Panc1 (cell line): Measurements from ENCODE around the gene STPG4. TPM values are rescaled to one million over a fixed set of nuclear protein-coding genes. Genes with fewer than 3 reads are reported as not detected.
"Not testable (repeated sequence)": the region's sequence is repeated elsewhere in the genome, so short reads cannot be mapped to it uniquely, and the experiment has no call there.

Experiments
- ATAC-seq: fragments of 200-7000 bp; cut with Tn5 transposase; 2 replicates; pipeline ENCODE4 v1.9.1; 2020; ENCODE audit warnings: mild to moderate bottlenecking, moderate library complexity
- BruUV-seq: library from RNA; stranded (reverse); fragments of 400-500 nt; replicated peaks from 2 replicates; lab custom pipeline; 2021; lab: Mats Ljungman, UMichigan
- CTCF ChIA-PET: fragments of 300-600 bp; sonication (Branson Sonifier 250); formaldehyde crosslinking; loops from one replicate; lab custom pipeline; 2022; ENCODE audit warnings: antibody characterized with exemption; lab: Charles Lee
- POLR2A ChIA-PET: fragments of 300-600 bp; sonication (Branson Sonifier 250); formaldehyde crosslinking; loops from one replicate; lab custom pipeline; 2022; ENCODE audit warnings: antibody characterized with exemption; lab: Charles Lee
- DNase-seq: peaks from one replicate; pipeline ENCODE4 v3.0.0-alpha.2; 2010; ENCODE audit warnings: low read depth, low spot score
- H3K27ac ChIP-seq: 2 replicates; pipeline ENCODE4 v1.5.1; 2011; ENCODE audit warnings: mild to moderate bottlenecking, low read length, inconsistent platforms
- H3K27me3 ChIP-seq: fragments of 200-500 bp; sonication (Bioruptor generic); 2 replicates; pipeline ENCODE4 v1.6.0; 2014; ENCODE audit warnings: low read length, inconsistent platforms; ENCODE audit not compliant: control insufficient read depth, insufficient read depth
- H3K36me3 ChIP-seq: fragments of 200-500 bp; sonication (Bioruptor generic); 2 replicates; pipeline ENCODE4 v1.5.1; 2014; ENCODE audit warnings: inconsistent platforms, mild to moderate bottlenecking, low read length, moderate library complexity; ENCODE audit not compliant: control insufficient read depth, insufficient read depth
- H3K4me1 ChIP-seq: 2 replicates; pipeline ENCODE4 v1.5.1; 2011; ENCODE audit warnings: inconsistent platforms, mild to moderate bottlenecking, low read length, moderate library complexity; ENCODE audit not compliant: control insufficient read depth, insufficient read depth
- H3K4me3 ChIP-seq, 2 experiments: 2 replicates each; pipeline ENCODE4 v1.5.1; 2011 to 2012; ENCODE audit warnings: low read depth in 2 of 2, low read length in 2 of 2, mild to moderate bottlenecking in 2 of 2, inconsistent platforms in 1 of 2, moderate library complexity in 1 of 2
- H3K9me3 ChIP-seq: fragments of 200-500 bp; sonication (Bioruptor generic); 2 replicates; pipeline ENCODE4 v1.5.1; 2014; ENCODE audit warnings: low read depth, mild to moderate bottlenecking, inconsistent platforms, low read length, moderate library complexity; ENCODE audit not compliant: control insufficient read depth, insufficient read depth
- POLR2AphosphoS5 ChIP-seq: IDR thresholded peaks from 2 replicates; pipeline ENCODE4 v1.6.1; 2012; ENCODE audit warnings: mild to moderate bottlenecking, low read depth, low read length, moderate library complexity
- SIN3A ChIP-seq: IDR thresholded peaks from 2 replicates; pipeline ENCODE4 v1.6.1; 2012; ENCODE audit warnings: low read depth, mild to moderate bottlenecking, low read length, moderate library complexity, borderline replicate concordance; ENCODE audit not compliant: insufficient read depth
- TCF7L2 ChIP-seq: IDR thresholded peaks from 2 replicates; pipeline ENCODE4 v1.6.1; 2011; ENCODE audit warnings: mild to moderate bottlenecking, low read depth, low read length, inconsistent platforms
- in situ Hi-C: cut with HindIII; loops from 2 replicates; pipeline ENCODE4 v1.10.0; 2016; ENCODE audit warnings: low sequenced_read_pairs, low pct_unique_long_range_greater_than_20kb
- intact Hi-C: fragments of 100-400 bp; cut with micrococcal nuclease; formaldehyde crosslinking; loops from one replicate; pipeline ENCODE4 v1.10.0; 2022; ENCODE audit not compliant: unreplicated experiment
- total RNA-seq: library from RNA; stranded (reverse); gene quantifications from one replicate; pipeline ENCODE4 v1.2.1, GENCODE V29; 2021; ENCODE audit not compliant: unreplicated experiment
- TF ChIP-seq, protein P1 (sequence below), 2 experiments: IDR thresholded peaks; 2 replicates each; pipeline ENCODE4 v1.6.1; 2011 to 2012; ENCODE audit warnings: low read depth in 2 of 2, control low read depth in 1 of 2, low read length in 1 of 2, mild to moderate bottlenecking in 1 of 2, moderate library complexity in 1 of 2; ENCODE audit not compliant: insufficient read depth in 1 of 2
- TF ChIP-seq, protein P2 (sequence below): fragments of 450-650 bp; IDR thresholded peaks from 2 replicates; pipeline ENCODE4 v1.5.1; 2017; ENCODE audit warnings: mild to moderate bottlenecking

The STPG4 gene
- total RNA-seq, 1 experiment from 2014 or later = 0.36 TPM

DNA sequence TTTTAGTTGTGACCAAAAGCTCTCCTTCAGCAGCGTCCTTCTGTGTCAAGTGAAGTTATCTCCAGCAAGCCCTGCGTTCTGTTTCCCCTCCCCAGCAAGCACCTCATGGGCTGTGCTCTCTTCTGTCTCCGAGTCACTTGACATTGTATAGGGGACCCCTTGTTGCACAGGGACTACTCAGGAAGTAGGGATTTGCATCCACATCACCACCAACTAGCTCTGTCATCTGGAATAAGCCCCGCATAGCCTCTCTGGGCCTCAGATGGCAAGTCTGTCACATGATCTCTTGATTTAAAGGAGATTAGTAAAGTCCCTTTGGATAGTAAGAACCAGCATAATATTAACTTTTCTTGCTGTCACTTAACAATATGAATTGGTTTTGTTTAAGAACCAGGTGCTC lies 32.0 kb upstream of the STPG4 start:
- peaks cover 35% of the 10 kb centered on the region for H3K4me1 ChIP-seq
- H3K36me3 ChIP-seq = no peaks in the 10 kb centered on the region
- no TSS peak for BruUV-seq
- ATAC-seq = no peak
- H3K27me3 ChIP-seq = no peaks in the 10 kb centered on the region
- H3K4me3 ChIP-seq = no peak overlapping the region
- CTCF ChIA-PET = no interaction called here
- intact Hi-C loops = no loop called here
- DNase-seq = no peak
- TF ChIP-seq SIN3A (no peak), TCF7L2 (no peak), POLR2AphosphoS5 (no peak)
- TF ChIP-seq, protein P1, sequence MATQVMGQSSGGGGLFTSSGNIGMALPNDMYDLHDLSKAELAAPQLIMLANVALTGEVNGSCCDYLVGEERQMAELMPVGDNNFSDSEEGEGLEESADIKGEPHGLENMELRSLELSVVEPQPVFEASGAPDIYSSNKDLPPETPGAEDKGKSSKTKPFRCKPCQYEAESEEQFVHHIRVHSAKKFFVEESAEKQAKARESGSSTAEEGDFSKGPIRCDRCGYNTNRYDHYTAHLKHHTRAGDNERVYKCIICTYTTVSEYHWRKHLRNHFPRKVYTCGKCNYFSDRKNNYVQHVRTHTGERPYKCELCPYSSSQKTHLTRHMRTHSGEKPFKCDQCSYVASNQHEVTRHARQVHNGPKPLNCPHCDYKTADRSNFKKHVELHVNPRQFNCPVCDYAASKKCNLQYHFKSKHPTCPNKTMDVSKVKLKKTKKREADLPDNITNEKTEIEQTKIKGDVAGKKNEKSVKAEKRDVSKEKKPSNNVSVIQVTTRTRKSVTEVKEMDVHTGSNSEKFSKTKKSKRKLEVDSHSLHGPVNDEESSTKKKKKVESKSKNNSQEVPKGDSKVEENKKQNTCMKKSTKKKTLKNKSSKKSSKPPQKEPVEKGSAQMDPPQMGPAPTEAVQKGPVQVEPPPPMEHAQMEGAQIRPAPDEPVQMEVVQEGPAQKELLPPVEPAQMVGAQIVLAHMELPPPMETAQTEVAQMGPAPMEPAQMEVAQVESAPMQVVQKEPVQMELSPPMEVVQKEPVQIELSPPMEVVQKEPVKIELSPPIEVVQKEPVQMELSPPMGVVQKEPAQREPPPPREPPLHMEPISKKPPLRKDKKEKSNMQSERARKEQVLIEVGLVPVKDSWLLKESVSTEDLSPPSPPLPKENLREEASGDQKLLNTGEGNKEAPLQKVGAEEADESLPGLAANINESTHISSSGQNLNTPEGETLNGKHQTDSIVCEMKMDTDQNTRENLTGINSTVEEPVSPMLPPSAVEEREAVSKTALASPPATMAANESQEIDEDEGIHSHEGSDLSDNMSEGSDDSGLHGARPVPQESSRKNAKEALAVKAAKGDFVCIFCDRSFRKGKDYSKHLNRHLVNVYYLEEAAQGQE (IDR thresholded peaks at IDR 0.05; ENCODE audit: insufficient read depth in 1 of 2, low read depth in 2 of 2, low read length in 1 of 2) = no peak
- TF ChIP-seq, protein P2, sequence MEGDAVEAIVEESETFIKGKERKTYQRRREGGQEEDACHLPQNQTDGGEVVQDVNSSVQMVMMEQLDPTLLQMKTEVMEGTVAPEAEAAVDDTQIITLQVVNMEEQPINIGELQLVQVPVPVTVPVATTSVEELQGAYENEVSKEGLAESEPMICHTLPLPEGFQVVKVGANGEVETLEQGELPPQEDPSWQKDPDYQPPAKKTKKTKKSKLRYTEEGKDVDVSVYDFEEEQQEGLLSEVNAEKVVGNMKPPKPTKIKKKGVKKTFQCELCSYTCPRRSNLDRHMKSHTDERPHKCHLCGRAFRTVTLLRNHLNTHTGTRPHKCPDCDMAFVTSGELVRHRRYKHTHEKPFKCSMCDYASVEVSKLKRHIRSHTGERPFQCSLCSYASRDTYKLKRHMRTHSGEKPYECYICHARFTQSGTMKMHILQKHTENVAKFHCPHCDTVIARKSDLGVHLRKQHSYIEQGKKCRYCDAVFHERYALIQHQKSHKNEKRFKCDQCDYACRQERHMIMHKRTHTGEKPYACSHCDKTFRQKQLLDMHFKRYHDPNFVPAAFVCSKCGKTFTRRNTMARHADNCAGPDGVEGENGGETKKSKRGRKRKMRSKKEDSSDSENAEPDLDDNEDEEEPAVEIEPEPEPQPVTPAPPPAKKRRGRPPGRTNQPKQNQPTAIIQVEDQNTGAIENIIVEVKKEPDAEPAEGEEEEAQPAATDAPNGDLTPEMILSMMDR = no peak
- no peaks in the 10 kb centered on the region for H3K9me3 ChIP-seq
- in situ Hi-C loops = no loop called here
- H3K27ac ChIP-seq = peak overlapping the region; percentile 55
- POLR2A ChIA-PET = no interaction called here

DNA sequence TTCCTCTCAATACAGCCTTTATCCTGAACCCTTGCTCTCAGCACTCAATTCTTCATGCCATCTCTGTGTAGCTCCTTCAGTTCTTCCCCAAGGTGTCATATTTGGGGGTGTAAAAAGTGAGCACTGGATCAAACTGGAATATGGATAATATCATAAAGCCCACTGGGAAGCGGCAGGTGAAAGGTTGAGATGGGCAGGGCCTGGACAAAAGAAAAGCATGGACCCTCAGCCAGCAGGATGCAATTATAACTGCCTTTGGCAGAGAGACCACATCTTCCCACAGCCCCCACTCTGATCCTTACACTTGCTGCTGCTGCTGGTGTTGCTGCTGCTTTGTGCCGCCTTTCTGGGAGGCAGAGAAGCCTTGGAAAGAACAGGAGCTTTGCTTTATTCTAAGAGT lies 31.2 kb upstream of the STPG4 start:
- TF ChIP-seq, protein P2 = no peak
- TF ChIP-seq TCF7L2 = no peak
- TF ChIP-seq SIN3A = no peak
- TF ChIP-seq, protein P1 (IDR thresholded peaks at IDR 0.05; ENCODE audit: insufficient read depth in 1 of 2, low read depth in 2 of 2, low read length in 1 of 2) = no peak
- TF ChIP-seq POLR2AphosphoS5 = no peak
- no peak for DNase-seq
- in situ Hi-C loops = no loop called here
- Histone ChIP-seq H3K27ac (peak overlapping the region; percentile 18; the same call in 1 of the 2 replicates), H3K36me3 (no peaks in the 10 kb centered on the region), H3K4me3 (no peak overlapping the region), H3K27me3 (no peaks in the 10 kb centered on the region), H3K9me3 (no peaks in the 10 kb centered on the region), H3K4me1 (peaks cover 30% of the 10 kb centered on the region)
- CTCF ChIA-PET = interaction anchor here (0.5 to 0.6 kb wide), 2 partner anchors 42 to 88 kb away, joined by 3 read pairs; no protein-coding TSS in a partner anchor
- intact Hi-C loops = no loop called here
- POLR2A ChIA-PET = no interaction called here
- ATAC-seq = no peak
- no TSS peak for BruUV-seq

DNA sequence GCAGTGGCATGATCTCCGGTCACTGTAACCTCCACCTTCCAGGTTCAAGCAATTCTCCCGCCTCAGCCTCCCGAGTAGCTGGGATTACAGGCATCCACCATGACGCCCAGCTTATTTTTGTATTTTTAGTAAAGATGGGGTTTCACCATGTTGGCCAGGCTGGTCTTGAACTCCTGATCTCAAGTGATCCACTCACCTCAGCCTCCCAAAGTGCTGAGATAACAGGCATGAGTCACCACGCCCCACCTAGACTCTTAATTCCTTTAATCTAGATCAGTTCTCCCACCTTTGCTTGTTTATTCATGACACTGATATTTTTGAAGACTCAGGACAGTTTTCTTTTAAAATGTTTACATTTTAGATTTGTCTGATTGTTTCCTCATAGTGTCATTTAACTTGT lies 30.0 kb upstream of the STPG4 start:
- ATAC-seq, H3K36me3 ChIP-seq, POLR2A ChIA-PET, H3K27ac ChIP-seq, BruUV-seq, DNase-seq, H3K4me3 ChIP-seq, in situ Hi-C loops, H3K9me3 ChIP-seq, H3K27me3 ChIP-seq, intact Hi-C loops: not testable (repeated sequence)
- CTCF ChIA-PET = interaction anchor here (0.6 kb wide), 1 partner anchor 1122 kb away, joined by 3 read pairs; no protein-coding TSS in a partner anchor
- peaks cover 17% of the 10 kb centered on the region for H3K4me1 ChIP-seq
